ENCODE results near the gene CPLX4.

Gene CPLX4, protein sequence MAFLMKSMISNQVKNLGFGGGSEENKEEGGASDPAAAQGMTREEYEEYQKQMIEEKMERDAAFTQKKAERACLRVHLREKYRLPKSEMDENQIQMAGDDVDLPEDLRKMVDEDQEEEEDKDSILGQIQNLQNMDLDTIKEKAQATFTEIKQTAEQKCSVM

DNA sequence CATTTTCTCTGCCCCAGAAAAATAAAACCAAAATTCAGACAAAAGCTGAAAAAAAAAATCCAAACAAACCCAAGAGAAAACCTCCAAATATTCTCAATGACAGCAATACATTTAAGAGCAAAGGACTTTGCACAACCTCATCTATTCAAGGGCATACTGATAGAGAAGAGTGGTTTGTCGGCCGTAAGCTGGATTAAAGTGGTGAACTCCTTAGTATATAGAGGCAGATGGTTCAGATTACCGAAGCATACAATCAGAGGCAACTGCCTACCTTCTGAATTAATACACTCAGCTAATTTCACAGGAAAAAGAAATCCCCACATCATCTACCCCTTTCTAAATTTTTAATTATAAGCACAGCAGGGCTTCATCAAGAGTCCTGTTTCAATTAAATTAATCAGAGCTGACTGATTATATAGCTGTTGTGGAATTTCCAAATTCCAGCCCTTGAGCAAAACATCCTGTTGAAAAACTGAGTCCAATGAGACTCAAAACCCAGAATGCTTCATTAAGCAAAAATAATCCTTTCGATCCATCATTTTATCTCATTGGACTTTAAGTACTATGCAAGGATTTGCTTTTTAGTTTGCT is at the start of gene CPLX4:
Gene CPLX4 (minus strand): TSS at position 190 of the 591 bp plus-strand sequence. CDS start 187 bp downstream, at position 3.
- DNase-seq (ENCODE audit: low read depth in 2 of 2): no peak

- DNase-seq (ENCODE audit: low read depth in 2 of 2): no peak
These were observed 41.9 kb upstream of the CPLX4 start for GRCh38 chr18:59360381-59360780.

GRCh38 chr18:59359576-59359952 is 41.1 kb upstream of the CPLX4 start:
- no peak for DNase-seq (ENCODE audit: low read depth in 2 of 2)

- DNase-seq (ENCODE audit: low read depth in 2 of 2): peak; percentile 93 to 96
These were observed 40.5 kb upstream of the CPLX4 start, which contains the start of gene LMAN1 for GRCh38 chr18:59358712-59359575. Gene LMAN1 (minus strand): TSS chr18:59359265. CDS start chr18:59359244, 21 bp downstream.

- DNase-seq (ENCODE audit: low read depth in 2 of 2): peak in 1 of 2 donors; percentile 16
These were observed 39.9 kb upstream of the CPLX4 start for GRCh38 chr18:59358414-59358711.

- DNase-seq (ENCODE audit: low read depth in 2 of 2): no peak
These were observed 39.5 kb upstream of the CPLX4 start for GRCh38 chr18:59357928-59358327.

GRCh38 chr18:59354731-59355130 is 36.3 kb upstream of the CPLX4 start:
- no peak for DNase-seq (ENCODE audit: low read depth in 2 of 2)

- no peak for DNase-seq (ENCODE audit: low read depth in 2 of 2)
These were observed 34.7 kb upstream of the CPLX4 start for GRCh38 chr18:59353079-59353680.

DNA sequence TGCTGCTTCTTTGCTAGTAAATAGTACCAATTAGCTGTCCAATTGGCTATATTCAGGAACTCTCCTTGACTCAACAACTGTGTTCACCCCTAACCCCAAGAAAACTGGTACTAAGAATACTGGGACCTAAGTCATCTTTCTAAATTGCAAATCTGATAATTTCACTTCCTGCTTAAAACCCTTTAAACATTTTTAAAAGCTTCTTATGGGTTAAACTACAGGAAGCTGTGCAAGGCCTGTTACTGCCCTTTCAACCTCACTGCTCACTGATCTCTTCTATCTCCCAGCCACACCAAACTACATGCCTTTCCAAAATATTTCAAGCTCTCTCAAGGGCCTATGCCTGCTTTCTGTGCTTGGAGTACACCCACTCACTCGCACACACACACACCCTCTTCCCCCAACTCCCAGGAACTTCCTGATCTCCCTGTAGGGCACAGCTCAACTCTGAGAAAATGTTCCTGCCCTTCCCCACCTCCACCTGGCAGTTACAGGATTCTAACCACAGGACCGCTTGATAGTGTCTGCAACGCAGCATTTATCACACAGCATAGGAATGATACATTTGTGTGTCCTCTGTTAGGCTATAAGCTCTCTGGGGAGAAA is 33.9 kb upstream of the CPLX4 start:
- no peak for DNase-seq (ENCODE audit: low read depth in 2 of 2)

GRCh38 chr18:59345556-59345955 is 27.1 kb upstream of the CPLX4 start:
- no peak for DNase-seq (ENCODE audit: low read depth in 2 of 2)

DNA sequence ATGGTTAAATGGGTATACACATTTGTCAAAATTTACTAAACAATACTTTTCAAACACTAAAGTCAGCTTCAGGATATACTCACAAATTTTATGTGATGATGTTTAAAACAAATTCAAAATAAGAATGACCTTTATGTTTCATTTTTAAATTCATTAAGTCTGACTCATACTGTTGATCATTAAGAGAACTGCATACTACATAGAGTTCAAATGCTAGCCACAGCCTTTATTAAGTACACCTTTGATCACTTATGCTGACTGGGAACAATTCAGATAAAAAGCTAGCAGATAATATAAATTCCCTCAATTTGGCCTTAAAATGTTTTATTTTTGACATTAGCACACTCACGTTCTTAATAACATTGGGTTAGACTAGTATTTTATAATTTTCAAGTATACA is 26.5 kb upstream of the CPLX4 start:
- no peak for DNase-seq (ENCODE audit: low read depth in 2 of 2)

GRCh38 chr18:59343926-59344325 is 25.5 kb upstream of the CPLX4 start:
- DNase-seq (ENCODE audit: low read depth in 2 of 2): no peak

DNA sequence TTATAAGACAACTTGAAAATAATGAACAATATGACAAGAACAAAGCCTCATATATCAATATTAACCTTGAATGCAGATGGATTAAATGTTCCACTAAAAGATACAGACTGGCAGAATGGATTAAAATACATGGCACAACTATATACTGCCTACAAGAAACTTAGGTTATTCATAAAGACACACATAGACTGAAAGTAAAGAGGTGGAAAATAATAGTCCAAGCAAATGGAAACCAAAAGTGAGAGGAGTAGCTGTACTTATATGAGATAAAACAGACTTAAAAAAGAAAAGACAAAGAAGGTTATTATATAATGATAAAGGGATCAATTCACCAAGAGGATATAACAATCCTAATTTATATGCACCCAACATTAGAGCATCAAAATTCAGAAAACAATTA is 22.4 kb upstream of the CPLX4 start:
- DNase-seq (ENCODE audit: low read depth in 2 of 2): no peak

- DNase-seq (ENCODE audit: low read depth in 2 of 2): no peak
These were observed 21.9 kb upstream of the CPLX4 start for GRCh38 chr18:59340312-59340711.

GRCh38 chr18:59332986-59333385 is 14.5 kb upstream of the CPLX4 start:
- no peak for DNase-seq (ENCODE audit: low read depth in 2 of 2)

DNA sequence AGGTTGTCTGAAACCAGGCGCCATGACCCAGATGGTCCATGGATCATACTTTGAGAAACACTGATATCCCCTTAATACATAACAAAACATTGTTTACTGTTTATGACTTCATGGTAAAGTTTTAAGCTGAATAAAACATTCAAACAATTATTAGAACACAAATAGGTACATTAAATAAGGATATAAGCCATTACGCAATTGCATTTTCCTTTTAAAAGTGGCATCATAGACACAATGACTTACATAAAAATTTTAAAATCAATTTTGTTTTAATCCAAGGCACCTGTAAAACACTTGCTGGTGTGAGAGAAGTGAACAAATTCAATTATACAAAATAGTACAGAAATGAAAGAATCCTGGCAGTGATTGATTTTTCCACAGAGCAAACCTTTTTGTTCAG is 10.2 kb upstream of the CPLX4 start:
- DNase-seq (ENCODE audit: low read depth in 2 of 2): no peak

DNA sequence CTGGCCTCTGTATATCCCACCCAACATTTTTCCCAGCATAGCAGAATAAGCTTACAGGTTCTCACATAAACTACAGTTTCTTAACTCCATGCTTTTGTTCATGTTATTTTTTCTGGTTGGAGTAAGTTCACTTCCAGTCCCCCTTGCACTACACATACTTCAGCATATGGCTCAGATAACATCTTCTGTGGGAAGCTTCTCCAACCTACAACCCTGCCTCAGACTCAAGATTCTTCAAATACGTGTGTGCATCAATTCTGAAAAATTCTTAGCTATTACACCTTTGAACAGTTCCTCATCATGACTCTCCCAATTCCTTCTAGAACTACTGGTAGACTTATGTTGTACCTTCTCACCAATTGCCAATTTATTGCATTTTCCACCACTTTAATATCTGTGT is 7.5 kb upstream of the CPLX4 start:
- DNase-seq (ENCODE audit: low read depth in 2 of 2): no peak

GRCh38 chr18:59324623-59324971 is 6.1 kb upstream of the CPLX4 start:
- no peak for DNase-seq (ENCODE audit: low read depth in 2 of 2)

DNA sequence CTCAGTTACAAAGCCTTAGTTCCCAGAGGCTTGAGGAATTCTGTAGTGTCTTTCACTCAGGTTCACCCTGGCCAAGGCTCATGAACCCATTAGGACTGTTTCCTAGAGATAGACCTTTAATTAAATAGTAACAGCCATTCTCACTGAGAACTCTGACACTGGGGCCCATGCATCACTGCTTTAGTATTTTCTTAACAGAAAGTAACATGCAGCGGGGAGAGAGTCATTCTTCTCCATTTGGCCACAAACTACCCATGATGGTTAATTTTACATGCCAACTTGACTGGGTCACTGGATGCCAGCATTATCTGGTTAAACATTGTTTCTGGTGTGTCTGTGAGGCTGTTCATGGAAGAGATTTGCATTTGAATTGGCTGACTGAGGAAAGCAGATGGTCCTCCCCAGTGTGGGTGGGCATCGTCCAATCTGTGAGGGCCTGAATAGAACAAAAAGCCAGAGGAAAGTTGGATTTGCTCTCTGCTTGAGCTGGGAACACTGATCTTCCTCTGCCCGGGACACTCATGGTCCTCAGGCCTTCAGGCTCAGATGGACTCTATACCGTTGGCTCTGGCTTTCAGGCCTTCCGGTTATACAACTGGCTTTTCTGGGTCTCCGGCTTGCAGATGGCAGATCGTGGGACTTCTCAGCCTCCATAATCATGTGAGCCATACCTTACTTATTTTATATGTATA is 5.6 kb upstream of the CPLX4 start:
- no peak for DNase-seq (ENCODE audit: low read depth in 2 of 2)

GRCh38 chr18:59311631-59312030 is 6.8 kb downstream of the CPLX4 start:
- DNase-seq (ENCODE audit: low read depth in 2 of 2): no peak

GRCh38 chr18:59308938-59309260 is 9.6 kb downstream of the CPLX4 start:
- no peak for DNase-seq (ENCODE audit: low read depth in 2 of 2)

Data from stimulated activated CD8-positive, alpha-beta memory T cell treated with anti-CD3 and anti-CD28 coated beads, Interleukin-2, amount 100 ng/mL, for 48 hours (primary cell).